ENCODE data around the gene MATCAP1.

MATCAP1 gene

DNA sequence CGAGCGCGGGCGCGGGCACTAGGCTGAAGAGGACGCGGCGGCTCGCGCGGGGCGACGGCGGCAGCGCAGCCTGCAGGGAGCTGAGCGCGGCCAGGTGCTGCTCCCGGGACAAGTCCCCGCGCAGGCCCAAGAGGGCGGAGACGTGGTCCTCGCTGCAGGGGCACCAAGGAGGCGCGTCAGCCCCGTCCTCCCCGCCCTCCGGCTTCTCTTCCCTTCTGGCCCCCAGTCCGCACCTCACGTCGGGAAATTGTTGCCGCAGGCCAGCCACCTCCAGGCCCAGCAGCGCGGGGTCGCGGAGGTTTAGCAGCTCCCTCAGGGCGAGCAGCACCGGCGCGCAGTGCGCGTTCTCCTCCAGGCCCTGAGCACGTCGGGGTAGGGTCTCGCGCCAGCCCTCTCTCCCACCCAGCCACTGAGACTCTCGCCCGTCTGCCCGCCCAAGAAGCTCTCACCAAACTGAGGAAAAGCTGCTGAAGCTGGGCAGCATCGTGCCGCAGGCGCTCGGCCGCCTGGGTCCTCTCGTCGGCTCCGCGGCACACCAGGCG lies 761 bp upstream of the MATCAP1 start:
- no peak for DNase-seq
- Histone ChIP-seq H3K4me1 (ENCODE audit: control insufficient read depth, insufficient read depth, low read length, poor library complexity, severe bottlenecking) (peaks cover 16% of the 10 kb centered on the region), H3K4me3 (ENCODE audit: insufficient read depth, low read depth, low read length, poor library complexity, severe bottlenecking) (peak overlapping the region; percentile 95), H3K9me3 (ENCODE audit: control insufficient read depth, low read length) (no peaks in the 10 kb centered on the region), H3K36me3 (ENCODE audit: control insufficient read depth, insufficient read depth, low read length) (no peaks in the 10 kb centered on the region), H3K27ac (ENCODE audit: insufficient read depth, low read length, poor library complexity, severe bottlenecking) (peak overlapping the region; percentile 95), H3K27me3 (replicated peaks; ENCODE audit: control insufficient read depth, insufficient read depth, low read length, poor library complexity, severe bottlenecking) (no peaks in the 10 kb centered on the region)

DNA sequence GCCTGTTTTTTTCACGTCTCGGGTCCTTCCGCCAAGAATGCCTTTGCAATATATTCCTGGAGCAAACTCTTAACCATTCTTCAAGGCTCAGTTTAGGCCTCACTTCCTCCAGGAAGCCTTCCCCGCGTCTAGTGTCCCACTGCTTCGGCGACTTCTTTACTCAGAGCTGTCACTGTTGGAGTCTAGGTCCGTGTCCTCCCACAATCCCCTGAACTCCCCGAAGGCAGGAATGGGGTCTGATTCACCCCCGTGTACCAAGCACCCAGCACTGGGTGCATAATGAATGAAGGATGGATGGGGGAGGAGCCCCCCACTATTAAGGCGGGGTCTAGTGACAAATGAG lies 508 bp downstream of the MATCAP1 start:
- no peak for DNase-seq
- no peaks in the 10 kb centered on the region for H3K36me3 ChIP-seq (ENCODE audit: control insufficient read depth, insufficient read depth, low read length)
- H3K27me3 ChIP-seq (replicated peaks; ENCODE audit: control insufficient read depth, insufficient read depth, low read length, poor library complexity, severe bottlenecking), result no peaks in the 10 kb centered on the region
- peak overlapping the region; percentile 95 for H3K27ac ChIP-seq (ENCODE audit: insufficient read depth, low read length, poor library complexity, severe bottlenecking)
- H3K4me1 ChIP-seq (ENCODE audit: control insufficient read depth, insufficient read depth, low read length, poor library complexity, severe bottlenecking), result peaks cover 17% of the 10 kb centered on the region
- no peaks in the 10 kb centered on the region for H3K9me3 ChIP-seq (ENCODE audit: control insufficient read depth, low read length)
- H3K4me3 ChIP-seq (ENCODE audit: insufficient read depth, low read depth, low read length, poor library complexity, severe bottlenecking), result peak overlapping the region; percentile 95

DNA sequence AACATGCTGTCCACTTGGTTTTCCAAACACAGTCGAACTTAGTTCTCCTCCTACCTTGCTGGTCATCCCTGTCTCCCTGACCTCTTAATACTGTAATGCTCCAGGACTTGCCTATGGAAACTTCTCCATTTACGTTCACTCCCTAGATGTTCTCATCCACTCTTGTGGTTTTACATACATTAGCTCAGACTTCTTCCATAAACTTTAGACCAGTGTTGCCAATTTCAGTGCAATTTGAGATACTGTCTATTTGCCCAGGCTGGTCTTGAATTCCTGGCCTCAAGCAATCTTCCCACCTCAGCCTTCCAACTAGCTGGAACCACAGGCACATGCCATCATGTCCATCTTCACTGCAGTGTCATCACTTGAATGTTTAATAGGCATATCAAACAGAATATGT lies 1.5 kb downstream of the MATCAP1 start:
- H3K4me1 ChIP-seq (ENCODE audit: control insufficient read depth, insufficient read depth, low read length, poor library complexity, severe bottlenecking), result peaks cover 22% of the 10 kb centered on the region
- H3K27me3 ChIP-seq (replicated peaks; ENCODE audit: control insufficient read depth, insufficient read depth, low read length, poor library complexity, severe bottlenecking), result no peaks in the 10 kb centered on the region
- no peak for DNase-seq
- H3K36me3 ChIP-seq (ENCODE audit: control insufficient read depth, insufficient read depth, low read length), result no peaks in the 10 kb centered on the region
- no peaks in the 10 kb centered on the region for H3K9me3 ChIP-seq (ENCODE audit: control insufficient read depth, low read length)
- no peak overlapping the region for H3K4me3 ChIP-seq (ENCODE audit: insufficient read depth, low read depth, low read length, poor library complexity, severe bottlenecking)
- no peak overlapping the region for H3K27ac ChIP-seq (ENCODE audit: insufficient read depth, low read length, poor library complexity, severe bottlenecking)

DNA sequence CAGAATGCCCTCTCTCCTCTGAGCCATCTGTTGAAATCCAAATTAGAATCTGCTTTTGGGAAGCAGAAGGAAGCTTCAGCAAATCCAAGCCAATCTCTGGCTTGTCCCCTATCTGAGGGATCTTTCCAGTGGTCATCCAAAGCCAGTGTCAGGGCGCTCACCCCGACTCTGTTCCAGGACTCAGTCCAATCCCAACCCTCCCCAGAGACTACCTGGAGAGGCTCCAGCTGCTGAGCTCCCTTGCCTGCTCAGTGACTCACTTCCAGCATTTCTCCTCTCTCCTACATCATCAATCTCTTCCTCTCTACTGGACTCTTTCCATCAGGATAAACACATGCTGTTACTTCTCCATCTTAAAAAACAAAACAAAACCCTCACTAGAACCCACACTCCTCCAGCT lies 2.4 kb downstream of the MATCAP1 start:
- Histone ChIP-seq H3K27ac (ENCODE audit: insufficient read depth, low read length, poor library complexity, severe bottlenecking) (no peak overlapping the region), H3K4me1 (ENCODE audit: control insufficient read depth, insufficient read depth, low read length, poor library complexity, severe bottlenecking) (peaks cover 22% of the 10 kb centered on the region), H3K4me3 (ENCODE audit: insufficient read depth, low read depth, low read length, poor library complexity, severe bottlenecking) (no peak overlapping the region), H3K36me3 (ENCODE audit: control insufficient read depth, insufficient read depth, low read length) (no peaks in the 10 kb centered on the region), H3K27me3 (replicated peaks; ENCODE audit: control insufficient read depth, insufficient read depth, low read length, poor library complexity, severe bottlenecking) (no peaks in the 10 kb centered on the region), H3K9me3 (ENCODE audit: control insufficient read depth, low read length) (no peaks in the 10 kb centered on the region)
- no peak for DNase-seq

GRCh38 chr16:67180166-67180565 lies 3.6 kb downstream of the MATCAP1 start:
- H3K36me3 ChIP-seq (ENCODE audit: control insufficient read depth, insufficient read depth, low read length), result no peaks in the 10 kb centered on the region
- peaks cover 18% of the 10 kb centered on the region for H3K4me1 ChIP-seq (ENCODE audit: control insufficient read depth, insufficient read depth, low read length, poor library complexity, severe bottlenecking)
- no peaks in the 10 kb centered on the region for H3K9me3 ChIP-seq (ENCODE audit: control insufficient read depth, low read length)
- H3K27ac ChIP-seq (ENCODE audit: insufficient read depth, low read length, poor library complexity, severe bottlenecking), result no peak overlapping the region
- no peaks in the 10 kb centered on the region for H3K27me3 ChIP-seq (replicated peaks; ENCODE audit: control insufficient read depth, insufficient read depth, low read length, poor library complexity, severe bottlenecking)
- no peak overlapping the region for H3K4me3 ChIP-seq (ENCODE audit: insufficient read depth, low read depth, low read length, poor library complexity, severe bottlenecking)
- DNase-seq, result no peak

GRCh38 chr16:67179421-67180080 lies 4.2 kb downstream of the MATCAP1 start:
- Histone ChIP-seq H3K4me1 (ENCODE audit: control insufficient read depth, insufficient read depth, low read length, poor library complexity, severe bottlenecking) (peaks cover 15% of the 10 kb centered on the region), H3K9me3 (ENCODE audit: control insufficient read depth, low read length) (no peaks in the 10 kb centered on the region), H3K36me3 (ENCODE audit: control insufficient read depth, insufficient read depth, low read length) (no peaks in the 10 kb centered on the region), H3K4me3 (ENCODE audit: insufficient read depth, low read depth, low read length, poor library complexity, severe bottlenecking) (no peak overlapping the region), H3K27me3 (replicated peaks; ENCODE audit: control insufficient read depth, insufficient read depth, low read length, poor library complexity, severe bottlenecking) (no peaks in the 10 kb centered on the region), H3K27ac (ENCODE audit: insufficient read depth, low read length, poor library complexity, severe bottlenecking) (no peak overlapping the region)
- DNase-seq, result no peak

DNA sequence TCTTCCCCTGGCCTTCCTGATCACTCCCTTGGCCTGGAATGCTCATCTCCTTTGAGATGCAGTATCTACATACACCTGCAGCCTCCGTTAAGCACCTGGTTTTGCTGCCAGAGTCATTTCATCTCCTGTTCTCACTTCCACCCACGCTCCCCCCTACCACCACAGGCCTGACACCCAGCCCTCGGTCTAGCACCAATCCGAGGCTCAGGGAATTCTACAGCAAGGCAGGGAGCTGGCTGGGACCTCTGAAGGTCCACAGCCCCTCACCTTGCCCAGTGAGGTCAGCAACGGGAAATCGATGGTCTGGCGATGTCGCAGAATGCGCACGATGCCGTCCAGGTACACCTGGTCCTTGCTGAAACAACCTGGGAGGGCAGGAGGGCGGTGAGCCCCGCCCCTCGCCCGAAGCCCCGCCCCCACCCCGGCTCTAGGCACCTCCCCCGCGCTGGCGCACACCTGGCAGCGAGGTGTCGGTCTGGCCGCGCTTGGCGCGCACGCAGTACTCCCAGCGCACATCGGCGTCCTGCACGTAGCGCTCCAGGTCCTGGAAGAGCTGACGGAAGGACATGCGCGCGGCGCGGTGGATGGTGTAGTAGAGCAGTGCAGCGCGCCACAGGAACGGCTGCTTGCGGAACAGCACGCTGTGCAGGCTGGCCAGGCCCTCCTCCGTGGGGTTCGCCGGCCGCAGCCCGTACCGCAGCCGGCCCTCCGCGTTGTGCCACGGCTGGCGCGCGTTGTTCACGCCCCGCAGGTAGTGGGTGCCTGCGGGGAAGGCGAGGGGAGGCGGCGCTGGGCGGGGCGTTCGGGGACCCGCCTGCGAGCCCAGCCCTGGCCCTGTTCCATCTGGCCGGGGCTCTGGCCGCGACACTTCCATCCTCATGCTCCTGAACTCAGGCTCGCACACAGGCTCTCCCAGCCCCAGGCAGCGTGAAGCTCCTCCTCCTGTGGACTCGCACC lies 5.7 kb downstream of the MATCAP1 start:
- peak; percentile 53 to 59 (median 59) for DNase-seq
- peaks cover 26% of the 10 kb centered on the region for H3K4me1 ChIP-seq (ENCODE audit: control insufficient read depth, insufficient read depth, low read length, poor library complexity, severe bottlenecking)
- H3K27ac ChIP-seq (ENCODE audit: insufficient read depth, low read length, poor library complexity, severe bottlenecking), result no peak overlapping the region
- H3K4me3 ChIP-seq (ENCODE audit: insufficient read depth, low read depth, low read length, poor library complexity, severe bottlenecking), result peak overlapping the region; percentile 42
- no peaks in the 10 kb centered on the region for H3K9me3 ChIP-seq (ENCODE audit: control insufficient read depth, low read length)
- no peaks in the 10 kb centered on the region for H3K27me3 ChIP-seq (replicated peaks; ENCODE audit: control insufficient read depth, insufficient read depth, low read length, poor library complexity, severe bottlenecking)
- no peaks in the 10 kb centered on the region for H3K36me3 ChIP-seq (ENCODE audit: control insufficient read depth, insufficient read depth, low read length)

DNA sequence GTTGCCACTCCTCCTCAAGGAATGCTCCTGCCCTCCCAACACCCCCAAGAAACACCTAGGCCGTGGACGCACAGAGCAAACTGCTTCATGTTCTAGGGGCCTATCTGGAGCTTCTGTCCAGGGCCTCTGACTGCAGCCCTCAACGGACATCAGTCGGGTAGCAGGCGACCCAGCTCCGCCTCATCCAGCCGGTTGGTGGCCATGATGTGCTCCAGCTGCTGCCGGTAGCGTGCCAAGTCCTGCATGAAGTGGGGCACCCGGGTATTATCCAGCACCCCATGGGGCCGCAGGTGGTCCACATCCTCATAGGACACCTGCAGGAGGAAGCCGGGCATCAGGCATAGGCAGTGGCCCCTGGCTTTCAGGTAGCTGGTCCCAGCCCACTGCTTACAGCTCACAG lies 7.1 kb downstream of the MATCAP1 start:
- H3K27ac ChIP-seq (ENCODE audit: insufficient read depth, low read length, poor library complexity, severe bottlenecking), result no peak overlapping the region
- H3K4me3 ChIP-seq (ENCODE audit: insufficient read depth, low read depth, low read length, poor library complexity, severe bottlenecking), result no peak overlapping the region
- H3K27me3 ChIP-seq (replicated peaks; ENCODE audit: control insufficient read depth, insufficient read depth, low read length, poor library complexity, severe bottlenecking), result no peaks in the 10 kb centered on the region
- no peak for DNase-seq
- no peaks in the 10 kb centered on the region for H3K9me3 ChIP-seq (ENCODE audit: control insufficient read depth, low read length)
- H3K36me3 ChIP-seq (ENCODE audit: control insufficient read depth, insufficient read depth, low read length), result no peaks in the 10 kb centered on the region
- H3K4me1 ChIP-seq (ENCODE audit: control insufficient read depth, insufficient read depth, low read length, poor library complexity, severe bottlenecking), result peaks cover 26% of the 10 kb centered on the region

- H3K27me3 ChIP-seq (replicated peaks; ENCODE audit: control insufficient read depth, insufficient read depth, low read length, poor library complexity, severe bottlenecking), result peaks cover 2% of the 10 kb centered on the region
- peak overlapping the region; percentile 33 for H3K4me3 ChIP-seq (ENCODE audit: insufficient read depth, low read depth, low read length, poor library complexity, severe bottlenecking)
- no peaks in the 10 kb centered on the region for H3K36me3 ChIP-seq (ENCODE audit: control insufficient read depth, insufficient read depth, low read length)
- no peaks in the 10 kb centered on the region for H3K9me3 ChIP-seq (ENCODE audit: control insufficient read depth, low read length)
- H3K4me1 ChIP-seq (ENCODE audit: control insufficient read depth, insufficient read depth, low read length, poor library complexity, severe bottlenecking), result peaks cover 35% of the 10 kb centered on the region
- DNase-seq, result no peak
- H3K27ac ChIP-seq (ENCODE audit: insufficient read depth, low read length, poor library complexity, severe bottlenecking), result no peak overlapping the region
These were observed 9.0 kb downstream of the MATCAP1 start for GRCh38 chr16:67174706-67175231.

Data from effector memory CD4-positive, alpha-beta T cell (primary cell).